Measurements from ENCODE around the gene RNF41. TPM values are rescaled to one million over a fixed set of nuclear protein-coding genes. Genes with fewer than 3 reads are reported as not detected.

The RNF41 gene
- total and polyA plus RNA-seq, 2 of the 13 experiments (the other 11 are each of a cell fraction or from before 2014, with no cell fraction given), result 27.1 to 39.4 TPM

DNA sequence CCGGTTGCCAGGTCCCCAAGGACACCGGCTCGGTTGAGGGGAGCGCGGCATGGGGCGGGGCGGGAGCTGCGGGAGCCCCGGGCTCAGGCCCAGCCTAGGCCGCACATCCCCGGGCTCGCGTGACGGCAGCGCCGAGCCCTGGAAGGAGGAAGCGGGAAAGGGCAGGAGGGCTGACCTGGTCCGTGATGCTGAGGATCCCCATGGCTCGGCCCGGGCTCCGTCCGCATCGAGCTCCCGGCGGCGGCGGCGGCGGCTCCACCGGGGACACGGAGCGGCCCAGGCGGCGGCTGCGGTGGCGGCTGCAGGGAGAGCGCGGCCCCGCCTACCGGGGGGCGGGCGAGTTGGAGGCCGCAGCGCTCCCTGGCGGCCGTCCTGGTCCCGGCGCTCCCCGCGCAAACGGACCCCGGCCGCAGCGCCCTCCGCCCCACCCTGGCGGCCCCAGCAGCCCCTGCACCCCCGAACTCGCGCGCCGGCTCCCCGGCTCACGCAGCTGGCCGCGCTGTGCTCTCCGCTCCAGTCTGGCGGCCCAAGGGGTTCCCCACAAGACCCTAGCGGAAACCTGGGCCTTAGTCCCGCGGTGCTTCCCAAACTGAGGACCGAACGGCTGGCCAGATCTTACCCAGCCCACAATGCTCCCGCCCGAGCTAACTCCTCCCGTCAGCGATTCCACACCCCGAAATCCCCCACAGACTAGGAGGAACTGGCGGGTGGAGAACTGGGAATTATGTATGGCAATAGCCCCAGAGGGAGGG is 36.5 kb upstream of the RNF41 start, which contains the start of gene ANKRD52 (continued):
- TF ChIP-seq RFXAP (CRISPR knock-in tag; IDR thresholded peaks at IDR 0.05; ENCODE audit: borderline replicate concordance), result no peak
- TF ChIP-seq ZNF225 (CRISPR knock-in tag; IDR thresholded peaks at IDR 0.05), result no peak
- no peak for TF ChIP-seq JUN (CRISPR knock-in tag; IDR thresholded peaks at IDR 0.05)
- no peak for TF ChIP-seq ZNF12 (CRISPR knock-in tag; IDR thresholded peaks at IDR 0.05)
- no peak for TF ChIP-seq SRSF1 (optimal IDR thresholded peaks at IDR 0.05; ENCODE audit: low read depth, low read length)
- TF ChIP-seq, protein P1, sequence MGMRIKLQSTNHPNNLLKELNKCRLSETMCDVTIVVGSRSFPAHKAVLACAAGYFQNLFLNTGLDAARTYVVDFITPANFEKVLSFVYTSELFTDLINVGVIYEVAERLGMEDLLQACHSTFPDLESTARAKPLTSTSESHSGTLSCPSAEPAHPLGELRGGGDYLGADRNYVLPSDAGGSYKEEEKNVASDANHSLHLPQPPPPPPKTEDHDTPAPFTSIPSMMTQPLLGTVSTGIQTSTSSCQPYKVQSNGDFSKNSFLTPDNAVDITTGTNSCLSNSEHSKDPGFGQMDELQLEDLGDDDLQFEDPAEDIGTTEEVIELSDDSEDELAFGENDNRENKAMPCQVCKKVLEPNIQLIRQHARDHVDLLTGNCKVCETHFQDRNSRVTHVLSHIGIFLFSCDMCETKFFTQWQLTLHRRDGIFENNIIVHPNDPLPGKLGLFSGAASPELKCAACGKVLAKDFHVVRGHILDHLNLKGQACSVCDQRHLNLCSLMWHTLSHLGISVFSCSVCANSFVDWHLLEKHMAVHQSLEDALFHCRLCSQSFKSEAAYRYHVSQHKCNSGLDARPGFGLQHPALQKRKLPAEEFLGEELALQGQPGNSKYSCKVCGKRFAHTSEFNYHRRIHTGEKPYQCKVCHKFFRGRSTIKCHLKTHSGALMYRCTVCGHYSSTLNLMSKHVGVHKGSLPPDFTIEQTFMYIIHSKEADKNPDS (CRISPR knock-in tag; IDR thresholded peaks at IDR 0.05), result no peak
- TF ChIP-seq ZNF567 (CRISPR knock-in tag; IDR thresholded peaks at IDR 0.05; ENCODE audit: borderline replicate concordance), result no peak
- TF ChIP-seq ZNF841 (CRISPR knock-in tag; IDR thresholded peaks at IDR 0.05; ENCODE audit: borderline replicate concordance), result 0 out of 2 replicates have a peak, but pooled peaks have one; percentile 31
- TF ChIP-seq SIN3A (IDR thresholded peaks at IDR 0.05; ENCODE audit: borderline replicate concordance, low read depth, low read length), result peak; percentile 77; the same call in 1 of the 2 replicates
- peak; percentile 88 for TF ChIP-seq ZNF563 (CRISPR knock-in tag; IDR thresholded peaks at IDR 0.05)
- TF ChIP-seq, protein P2, sequence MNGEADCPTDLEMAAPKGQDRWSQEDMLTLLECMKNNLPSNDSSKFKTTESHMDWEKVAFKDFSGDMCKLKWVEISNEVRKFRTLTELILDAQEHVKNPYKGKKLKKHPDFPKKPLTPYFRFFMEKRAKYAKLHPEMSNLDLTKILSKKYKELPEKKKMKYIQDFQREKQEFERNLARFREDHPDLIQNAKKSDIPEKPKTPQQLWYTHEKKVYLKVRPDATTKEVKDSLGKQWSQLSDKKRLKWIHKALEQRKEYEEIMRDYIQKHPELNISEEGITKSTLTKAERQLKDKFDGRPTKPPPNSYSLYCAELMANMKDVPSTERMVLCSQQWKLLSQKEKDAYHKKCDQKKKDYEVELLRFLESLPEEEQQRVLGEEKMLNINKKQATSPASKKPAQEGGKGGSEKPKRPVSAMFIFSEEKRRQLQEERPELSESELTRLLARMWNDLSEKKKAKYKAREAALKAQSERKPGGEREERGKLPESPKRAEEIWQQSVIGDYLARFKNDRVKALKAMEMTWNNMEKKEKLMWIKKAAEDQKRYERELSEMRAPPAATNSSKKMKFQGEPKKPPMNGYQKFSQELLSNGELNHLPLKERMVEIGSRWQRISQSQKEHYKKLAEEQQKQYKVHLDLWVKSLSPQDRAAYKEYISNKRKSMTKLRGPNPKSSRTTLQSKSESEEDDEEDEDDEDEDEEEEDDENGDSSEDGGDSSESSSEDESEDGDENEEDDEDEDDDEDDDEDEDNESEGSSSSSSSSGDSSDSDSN (CRISPR knock-in tag; IDR thresholded peaks at IDR 0.05), result peak; percentile 99
- no peak for TF ChIP-seq NKX3-1 (CRISPR knock-in tag; IDR thresholded peaks at IDR 0.05)
- TF ChIP-seq MAFG (CRISPR knock-in tag; IDR thresholded peaks at IDR 0.05), result no peak
- TF ChIP-seq, protein P3, sequence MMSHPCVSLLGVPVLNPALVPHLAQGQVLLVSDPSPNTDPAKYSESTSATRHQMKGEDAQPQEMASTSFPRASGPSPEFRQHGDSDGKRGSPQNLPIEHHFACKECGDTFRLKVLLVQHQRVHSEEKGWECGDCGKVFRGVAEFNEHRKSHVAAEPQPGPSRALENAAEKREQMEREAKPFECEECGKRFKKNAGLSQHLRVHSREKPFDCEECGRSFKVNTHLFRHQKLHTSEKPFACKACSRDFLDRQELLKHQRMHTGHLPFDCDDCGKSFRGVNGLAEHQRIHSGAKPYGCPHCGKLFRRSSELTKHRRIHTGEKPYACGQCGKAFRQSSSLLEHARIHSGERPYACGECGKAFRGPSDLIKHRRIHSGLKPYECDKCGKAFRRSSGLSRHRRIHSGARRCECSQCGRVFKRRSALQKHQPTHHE (CRISPR knock-in tag; IDR thresholded peaks at IDR 0.05; ENCODE audit: borderline replicate concordance), result 0 out of 2 replicates have a peak, but pooled peaks have one; percentile 48
- TF ChIP-seq KAT8 (CRISPR knock-in tag; IDR thresholded peaks at IDR 0.05), result no peak
- no peak for TF ChIP-seq HDAC6 (IDR thresholded peaks at IDR 0.05; ENCODE audit: low read depth, low read length)
- TF ChIP-seq, protein P4, sequence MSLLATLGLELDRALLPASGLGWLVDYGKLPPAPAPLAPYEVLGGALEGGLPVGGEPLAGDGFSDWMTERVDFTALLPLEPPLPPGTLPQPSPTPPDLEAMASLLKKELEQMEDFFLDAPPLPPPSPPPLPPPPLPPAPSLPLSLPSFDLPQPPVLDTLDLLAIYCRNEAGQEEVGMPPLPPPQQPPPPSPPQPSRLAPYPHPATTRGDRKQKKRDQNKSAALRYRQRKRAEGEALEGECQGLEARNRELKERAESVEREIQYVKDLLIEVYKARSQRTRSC (CRISPR knock-in tag; IDR thresholded peaks at IDR 0.05; ENCODE audit: low read depth), result no peak; the same call in 1 of the 2 replicates
- TF ChIP-seq, protein P5, sequence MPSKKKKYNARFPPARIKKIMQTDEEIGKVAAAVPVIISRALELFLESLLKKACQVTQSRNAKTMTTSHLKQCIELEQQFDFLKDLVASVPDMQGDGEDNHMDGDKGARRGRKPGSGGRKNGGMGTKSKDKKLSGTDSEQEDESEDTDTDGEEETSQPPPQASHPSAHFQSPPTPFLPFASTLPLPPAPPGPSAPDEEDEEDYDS (CRISPR knock-in tag; IDR thresholded peaks at IDR 0.05), result no peak
- TF ChIP-seq ETV6 (CRISPR knock-in tag; conservative IDR thresholded peaks at IDR 0.05), result no peak
- TF ChIP-seq ZNF615 (CRISPR knock-in tag; IDR thresholded peaks at IDR 0.05; ENCODE audit: borderline replicate concordance), result no peak
- no peak for TF ChIP-seq NFATC3 (CRISPR knock-in tag; IDR thresholded peaks at IDR 0.05)
- no peak for TF ChIP-seq ATAD3A (CRISPR knock-in tag; IDR thresholded peaks at IDR 0.05)
- no peak for TF ChIP-seq HMG20A (CRISPR knock-in tag; IDR thresholded peaks at IDR 0.05; ENCODE audit: borderline replicate concordance)

All from HepG2 (cell line).